Upper lobe of left lung (tissue), 4 donors: ENCODE data around the gene SURF1.

Source experiments
- CTCF ChIP-seq, 6 experiments: fragments of 450-650 bp in 4 of 6; fragments of 200-600 bp in 2 of 6; sonication (generic) in 2 of 6; IDR thresholded peaks; one replicate each; pipeline ENCODE4 v1.5.1; 2016 to 2019; ENCODE audit warnings: antibody characterized with exemption in 6 of 6
- POLR2A ChIP-seq, 4 donors: fragments of 450-650 bp; IDR thresholded peaks; one replicate each; pipeline ENCODE4 v1.5.1; 2016 to 2017; ENCODE audit warnings: antibody characterized with exemption in 4 of 4, mild to moderate bottlenecking in 2 of 4

DNA sequence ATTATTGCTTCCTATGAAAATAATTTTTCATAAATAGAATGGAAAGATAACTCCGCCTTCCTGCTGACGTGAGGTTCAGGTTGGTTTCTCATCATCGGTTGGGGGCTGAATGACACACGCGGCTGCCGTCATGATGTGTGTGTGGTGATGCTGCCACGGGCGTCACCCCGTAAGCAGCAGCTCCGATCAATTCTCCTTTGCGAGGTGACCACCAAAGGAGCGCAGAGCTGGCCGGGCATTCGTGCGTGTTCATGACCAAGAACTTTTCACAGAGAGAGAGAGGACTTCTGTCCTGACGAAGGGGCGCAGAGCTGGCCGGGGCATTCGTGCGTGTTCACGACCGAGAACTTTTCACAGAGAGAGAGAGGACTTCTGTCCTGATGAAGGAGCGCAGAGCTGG is 50.6 kb downstream of the SURF1 start:
- no peak for TF ChIP-seq CTCF (IDR thresholded peaks at IDR 0.05)
- no peak for TF ChIP-seq POLR2A (IDR thresholded peaks at IDR 0.05)
